CD4-positive, alpha-beta T cell (primary cell): ENCODE results near the gene CNR2. TPM values are rescaled to one million over a fixed set of nuclear protein-coding genes. Genes with fewer than 3 reads are reported as not detected.

ENCODE experiments used
- ATAC-seq: fragments of 200-7000 bp; cut with Tn5 transposase; one replicate; pipeline ENCODE4 v1.10.0; 2022; ENCODE audit warnings: mild to moderate bottlenecking; ENCODE audit not compliant: poor library complexity
- CTCF ChIA-PET: fragments of 350-600 bp; sonication (Branson Sonifier 250); formaldehyde crosslinking; loops from one replicate; lab custom pipeline; 2021; ENCODE audit warnings: antibody characterized with exemption, inconsistent platforms; lab: Charles Lee
- POLR2A ChIA-PET: fragments of 350-600 bp; sonication (Branson Sonifier 250); formaldehyde crosslinking; loops from one replicate; lab custom pipeline; 2021; ENCODE audit warnings: antibody characterized with exemption, inconsistent platforms; lab: Charles Lee
- DNase-seq, 14 experiments: peaks; one replicate each; pipeline ENCODE4 v3.0.0-alpha.2; 2013 to 2020; ENCODE audit warnings: mixed read lengths in 2 of 14
- H3K27ac ChIP-seq, 2 donors: one replicate each; pipeline versions ENCODE4 v1.5.1 to v1.7.0; 2013; ENCODE audit warnings: low read length in 2 of 2, low read depth in 1 of 2, mild to moderate bottlenecking in 1 of 2
- H3K27me3 ChIP-seq, 2 experiments: 1 replicate in 1 of 2; 2 replicates in 1 of 2; pipeline versions ENCODE4 v1.6.1 to v1.7.0; 2013; ENCODE audit warnings: low read length in 2 of 2, control low read depth in 1 of 2, mild to moderate bottlenecking in 1 of 2, moderate library complexity in 1 of 2; ENCODE audit not compliant: insufficient read depth in 2 of 2, control insufficient read depth in 1 of 2
- H3K36me3 ChIP-seq: one replicate; pipeline ENCODE4 v1.6.1; 2013; ENCODE audit warnings: low read length, control low read depth; ENCODE audit not compliant: insufficient read depth
- H3K4me1 ChIP-seq: one replicate; pipeline ENCODE4 v1.6.1; 2013; ENCODE audit warnings: low read length, control low read depth; ENCODE audit not compliant: insufficient read depth
- H3K4me3 ChIP-seq: one replicate; pipeline ENCODE4 v1.5.1; 2013; ENCODE audit warnings: mild to moderate bottlenecking, low read length, moderate library complexity
- H3K9me3 ChIP-seq, 2 experiments: 1 replicate in 1 of 2; 2 replicates in 1 of 2; pipeline versions ENCODE4 v1.6.1 to v1.7.0; 2013; ENCODE audit warnings: low read length in 2 of 2, mild to moderate bottlenecking in 2 of 2, control low read depth in 1 of 2, moderate library complexity in 1 of 2; ENCODE audit not compliant: control insufficient read depth in 1 of 2, insufficient read depth in 1 of 2
- H3K27ac Mint-ChIP-seq: one replicate; pipeline ENCODE4 v1.8.0; 2020; ENCODE audit warnings: mixed read lengths
- H3K27me3 Mint-ChIP-seq: one replicate; pipeline ENCODE4 v1.8.0; 2021; ENCODE audit warnings: mixed read lengths
- H3K36me3 Mint-ChIP-seq: one replicate; pipeline ENCODE4 v1.8.0; 2021; ENCODE audit warnings: low read depth, mixed read lengths
- H3K4me1 Mint-ChIP-seq: one replicate; pipeline ENCODE4 v1.8.0; 2021; ENCODE audit warnings: low read depth, mixed read lengths
- H3K4me3 Mint-ChIP-seq: one replicate; pipeline ENCODE4 v1.8.0; 2020; ENCODE audit warnings: mild to moderate bottlenecking, mixed read lengths
- H3K9me3 Mint-ChIP-seq: one replicate; pipeline ENCODE4 v1.8.0; 2020; ENCODE audit warnings: mixed read lengths
- CTCF ChIP-seq: fragments of 200-600 bp; IDR thresholded peaks from one replicate; pipeline ENCODE4 v1.8.0; 2022; ENCODE audit warnings: antibody characterized with exemption, mild to moderate bottlenecking
- intact Hi-C, 2 experiments: fragments of 100-400 bp; cut with DNase I in 1 of 2; cut with micrococcal nuclease in 1 of 2; formaldehyde crosslinking; loops; one replicate each; pipeline versions ENCODE4 v1.15.1 to v1.9.0; 2023 to 2025; cut with DNase I, micrococcal nuclease
- total RNA-seq, 174 experiments: library from RNA in 2 of 174; stranded (reverse) in 2 of 174; gene quantifications; one replicate each; pipeline ENCODE4 v1.2.3 and lab custom pipeline; 2021 to 2026

The CNR2 gene
- total RNA-seq, 2 experiments from 2014 or later, result 0.05 TPM; not detected in 1

- no peaks in the 10 kb centered on the region for H3K27me3 ChIP-seq
- Mint-ChIP-seq H3K9me3 (no peaks in the 10 kb centered on the region), H3K27me3 (no peaks in the 10 kb centered on the region), H3K36me3 (peaks cover 30% of the 10 kb centered on the region), H3K27ac (peak overlapping the region; percentile 100), H3K4me3 (peak overlapping the region; percentile 38), H3K4me1 (peaks cover 47% of the 10 kb centered on the region)
- H3K9me3 ChIP-seq, result no peaks in the 10 kb centered on the region
- CTCF ChIA-PET, result no interaction called here
- H3K4me3 ChIP-seq, result no peak overlapping the region
- ATAC-seq (no peak), DNase-seq (no peak)
- H3K36me3 ChIP-seq, result peaks cover 7% of the 10 kb centered on the region
- POLR2A ChIA-PET, result interaction anchor here (1.7 kb wide), 1 partner anchor 266 kb away, joined by 4 read pairs; the partner anchor contains the start of gene RPL11
- TF ChIP-seq CTCF, result no peak
- intact Hi-C loops, result loop anchor here in 1 of 2 experiments (5.0 to 10.0 kb wide), 3 partner anchors 90 to 788 kb away; partner anchors contain the start of genes CLIC4, FUCA1 and GALE
- H3K4me1 ChIP-seq, result peaks cover 20% of the 10 kb centered on the region
- no peak overlapping the region for H3K27ac ChIP-seq
Observed at GRCh38 chr1:23957096-23957495, 43.9 kb upstream of the CNR2 start.

- H3K4me3 Mint-ChIP-seq, result no peak overlapping the region
- no peaks in the 10 kb centered on the region for H3K36me3 Mint-ChIP-seq
- Histone ChIP-seq H3K4me1 (peaks cover 15% of the 10 kb centered on the region), H3K36me3 (no peaks in the 10 kb centered on the region), H3K4me3 (no peak overlapping the region), H3K27ac (no peak overlapping the region), H3K9me3 (peaks cover 0 to 3% of the 10 kb centered on the region in 2 experiments), H3K27me3 (no peaks in the 10 kb centered on the region)
- peaks cover 14% of the 10 kb centered on the region for H3K4me1 Mint-ChIP-seq
- no peak for TF ChIP-seq CTCF
- POLR2A ChIA-PET, result no interaction called here
- no peaks in the 10 kb centered on the region for H3K9me3 Mint-ChIP-seq
- DNase-seq (no peak), ATAC-seq (no peak)
- no peaks in the 10 kb centered on the region for H3K27me3 Mint-ChIP-seq
- H3K27ac Mint-ChIP-seq, result no peak overlapping the region
- CTCF ChIA-PET, result interaction anchor here (0.6 to 0.7 kb wide), 2 partner anchors 9 to 159 kb away, joined by 3 read pairs; no protein-coding TSS in a partner anchor
- intact Hi-C loops, result loop anchor here in 1 of 2 experiments (10.0 kb wide), 2 partner anchors 148 to 792 kb away; partner anchors contain the start of genes CLIC4 and GALE
Observed at GRCh38 chr1:23953020-23953419, 39.9 kb upstream of the CNR2 start.

DNA sequence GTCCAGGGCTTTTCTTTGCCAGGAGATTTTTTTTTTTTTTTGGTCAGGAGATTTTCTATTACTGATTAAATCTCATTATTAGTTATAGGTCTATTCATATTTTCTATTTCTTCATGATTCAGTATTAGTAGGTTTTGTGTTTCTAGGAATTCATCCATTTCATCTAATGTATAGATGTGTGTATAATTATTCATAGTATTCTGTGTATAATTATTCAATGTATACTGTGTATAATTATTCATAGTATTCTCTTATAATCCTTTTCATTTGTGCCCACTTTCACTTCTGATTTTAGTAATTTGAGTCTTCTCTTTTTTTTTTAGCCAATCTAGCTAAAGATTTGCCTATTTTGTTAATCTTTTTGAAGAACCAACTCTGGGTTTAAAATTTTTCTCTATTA lies 34.2 kb upstream of the CNR2 start:
- ATAC-seq, result no peak
- no peaks in the 10 kb centered on the region for H3K36me3 ChIP-seq
- no peak overlapping the region for H3K27ac Mint-ChIP-seq
- H3K9me3 Mint-ChIP-seq, result peaks cover 3% of the 10 kb centered on the region
- ChIA-PET POLR2A (no interaction called here), CTCF (no interaction called here)
- no peaks in the 10 kb centered on the region for H3K27me3 ChIP-seq
- TF ChIP-seq CTCF, result no peak
- H3K36me3 Mint-ChIP-seq, result no peaks in the 10 kb centered on the region
- H3K27me3 Mint-ChIP-seq, result no peaks in the 10 kb centered on the region
- intact Hi-C loops, result no loop called here
- H3K4me3 ChIP-seq, result no peak overlapping the region
- H3K4me1 ChIP-seq, result no peaks in the 10 kb centered on the region
- no peak for DNase-seq
- no peak overlapping the region for H3K4me3 Mint-ChIP-seq
- no peak overlapping the region for H3K27ac ChIP-seq
- peaks cover 3 to 8% of the 10 kb centered on the region in 2 experiments for H3K9me3 ChIP-seq
- H3K4me1 Mint-ChIP-seq, result no peaks in the 10 kb centered on the region
